Heart left ventricle (tissue), 16 donors: ENCODE measurements around the gene LRP1B. TPM values are rescaled to one million over a fixed set of nuclear protein-coding genes. Genes with fewer than 3 reads are reported as not detected.

Experiments
- ATAC-seq, 4 donors: fragments of 200-7000 bp; cut with Tn5 transposase; one replicate each; pipeline ENCODE4 v1.9.1; 2020 to 2022; ENCODE audit warnings: moderate library complexity in 4 of 4, mild to moderate bottlenecking in 3 of 4, moderate number of reproducible peaks in 1 of 4
- DNase-seq, 5 donors: peaks; one replicate each; pipeline ENCODE4 v3.0.0-alpha.2; 2020
- H3K27ac ChIP-seq, 12 donors: fragments of 200-600 bp; sonication (generic) in 4 of 12; one replicate each; pipeline versions ENCODE4 v1.5.0 to v1.8.0; 2016 to 2022; ENCODE audit warnings: mild to moderate bottlenecking in 2 of 12
- H3K27me3 ChIP-seq, 9 donors: fragments of 200-600 bp; sonication (generic) in 2 of 9; one replicate each; pipeline versions ENCODE4 v1.5.1 to v1.8.0; 2016 to 2022; ENCODE audit warnings: mild to moderate bottlenecking in 3 of 9
- H3K36me3 ChIP-seq, 9 donors: fragments of 200-600 bp; sonication (generic) in 2 of 9; one replicate each; pipeline versions ENCODE4 v1.5.0 to v1.8.0; 2018 to 2022; ENCODE audit warnings: mild to moderate bottlenecking in 2 of 9
- H3K4me1 ChIP-seq, 12 donors: fragments of 200-600 bp; sonication (generic) in 4 of 12; one replicate each; pipeline versions ENCODE4 v1.5.0 to v1.8.0; 2016 to 2022; ENCODE audit warnings: mild to moderate bottlenecking in 3 of 12
- H3K4me3 ChIP-seq, 12 donors: fragments of 200-600 bp; sonication (generic) in 4 of 12; one replicate each; pipeline versions ENCODE4 v1.5.0 to v1.8.0; 2017 to 2022; ENCODE audit warnings: mild to moderate bottlenecking in 9 of 12, moderate library complexity in 4 of 12
- H3K9me3 ChIP-seq, 12 donors: fragments of 200-600 bp; sonication (generic) in 4 of 12; one replicate each; pipeline versions ENCODE4 v1.5.0 to v1.8.0; 2016 to 2022; ENCODE audit warnings: mild to moderate bottlenecking in 1 of 12
- CTCF ChIP-seq, 12 donors: fragments of 200-600 bp; sonication (generic) in 4 of 12; IDR thresholded peaks; one replicate each; pipeline versions ENCODE4 v1.5.0 to v1.8.0; 2018 to 2022; ENCODE audit warnings: antibody characterized with exemption in 12 of 12, mild to moderate bottlenecking in 5 of 12
- POLR2A ChIP-seq, 2 donors: fragments of 450-650 bp; IDR thresholded peaks; one replicate each; pipeline ENCODE4 v1.6.1; 2017; ENCODE audit warnings: antibody characterized with exemption in 2 of 2, mild to moderate bottlenecking in 2 of 2, moderate library complexity in 2 of 2
- WGBS, 4 donors: extraction: QIAGEN DNeasy Blood & Tissue Kit in 2 of 4; methylation state at CpG; one replicate each; pipeline versions ENCODE4 v1.1.5 to v1.1.7; 2013 to 2018; 5-methylcytosine and 5-hydroxymethylcytosine counted together
- intact Hi-C, 10 donors: fragments of 100-400 bp; cut with DNase I; formaldehyde crosslinking; loops; one replicate each; pipeline versions ENCODE4 v1.11.1 to v1.14.2; 2022
- polyA plus RNA-seq, 2 donors: library from polyadenylated mRNA; stranded (reverse); fragments of 200-250 nt; gene quantifications; one replicate each; pipeline ENCODE4 v1.2.3, GENCODE V29; 2013
- total RNA-seq, 9 donors: library from RNA; depleted of rRNA in 2 of 9; stranded (reverse); fragments of >200 nt in 2 of 9; fragmentation: NEBNext Ultra II Directional in 3 of 9; extraction: Animal tissue kit (Norgen Biotek cat#: 25700) in 3 of 9; gene quantifications; one replicate each; pipeline versions ENCODE4 v1.1.0 to v1.2.4, GENCODE V29; 2016 to 2023
- donor health status: ischemic (EF 13 %, LVEDD 7.1; RV severe dilation, severe dysfunction).
- donor health status: healthy with polysubstance abuse.
- donor health status: DM: no; HTN: yes; CAD: no.
- donor health status: DM: no; HTN: no; CAD: no.
- donor health status: ischemic (EF 25% LVEDD 6.9; RV normal size, moderate dysfunction).
- donor health status: ischemic (EF 25% LVEDD 5.7; RV mildly dilated, moderate dysfunction).
- donor health status: healthy.
- donor health status: DM: yes; HTN: yes; CAD: no.
- donor health status: ischemic (EF 35%, LVEDD 5.7; RV mildly dilated, moderate dysfunction).
- donor health status: nonischemic (EF 11% LVEDD 7.7; RV severe dilation, severe dysfunction).
- donor health status: DM: yes; HTN: yes; CAD: no.
- donor health status: PGD.
- donor health status: ischemic (EF 29% LVEDD 5.4; RV normal size, mild dysfunction).
- donor health status: nonischemic (EF 23%, LVEDD 6.1; RV moderate dilation, normal function).

The LRP1B gene
- total and polyA plus RNA-seq, 11 donors: 0.01 to 0.19 (median 0.11) TPM; not detected in 2

DNA sequence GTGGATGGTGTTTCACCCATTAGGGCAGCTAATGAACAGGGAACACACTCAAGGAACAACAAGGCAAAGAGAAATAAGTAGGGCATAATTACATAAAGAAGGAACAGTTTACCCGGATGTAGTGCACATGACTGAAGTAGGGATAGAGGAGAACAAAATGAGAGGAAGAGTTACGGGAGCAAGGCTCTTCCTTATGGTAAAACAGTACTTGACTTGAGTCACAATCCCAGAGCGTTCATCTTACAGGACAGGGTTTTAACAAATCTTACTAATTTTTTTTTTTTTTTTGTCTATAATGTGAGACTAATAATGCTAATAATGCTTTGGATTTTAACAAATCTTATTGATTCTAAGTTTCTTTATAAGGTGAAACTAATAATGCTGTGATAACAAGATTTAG lies 1329.5 kb downstream of the LRP1B start:
- Histone ChIP-seq H3K4me3 (no peak overlapping the region), H3K4me1 (no peaks in the 10 kb centered on the region), H3K36me3 (no peaks in the 10 kb centered on the region), H3K27me3 (no peaks in the 10 kb centered on the region), H3K27ac (no peak overlapping the region), H3K9me3 (no peaks in the 10 kb centered on the region)
- intact Hi-C loops: no loop called here
- ATAC-seq: no peak
- 82 to 89% (median 86%) methylated on average over 3 of the region's 3 CpGs for WGBS, 4 donors
- no peak for TF ChIP-seq CTCF (IDR thresholded peaks at IDR 0.05)
- no peak for TF ChIP-seq POLR2A (IDR thresholded peaks at IDR 0.05)
- no peak for DNase-seq

- no peaks in the 10 kb centered on the region for H3K27me3 ChIP-seq
- TF ChIP-seq CTCF (IDR thresholded peaks at IDR 0.05) (no peak), POLR2A (IDR thresholded peaks at IDR 0.05) (no peak)
- ATAC-seq (no peak), DNase-seq (no peak)
- no peak overlapping the region for H3K4me3 ChIP-seq
- H3K4me1 ChIP-seq: no peaks in the 10 kb centered on the region
- H3K9me3 ChIP-seq: no peaks in the 10 kb centered on the region
- H3K36me3 ChIP-seq: no peaks in the 10 kb centered on the region
- no peak overlapping the region for H3K27ac ChIP-seq
- 67 to 83% (median 71%) methylated on average over 4 of the region's 4 CpGs for WGBS, 4 donors
- intact Hi-C loops: no loop called here
Measured at GRCh38 chr2:140797718-140798117, 1333.1 kb downstream of the LRP1B start.

- no peak overlapping the region for H3K4me3 ChIP-seq
- TF ChIP-seq POLR2A (IDR thresholded peaks at IDR 0.05): no peak
- TF ChIP-seq CTCF (IDR thresholded peaks at IDR 0.05): no peak
- WGBS, 4 donors: 44 to 86% (median 75%) methylated on average over 2 of the region's 2 CpGs
- no peaks in the 10 kb centered on the region for H3K4me1 ChIP-seq
- H3K9me3 ChIP-seq: no peaks in the 10 kb centered on the region
- DNase-seq (no peak), ATAC-seq (no peak)
- intact Hi-C loops: no loop called here
- H3K36me3 ChIP-seq: no peaks in the 10 kb centered on the region
- H3K27me3 ChIP-seq: no peaks in the 10 kb centered on the region
- no peak overlapping the region for H3K27ac ChIP-seq
Measured at GRCh38 chr2:140791802-140792201, 1339.0 kb downstream of the LRP1B start.

DNA sequence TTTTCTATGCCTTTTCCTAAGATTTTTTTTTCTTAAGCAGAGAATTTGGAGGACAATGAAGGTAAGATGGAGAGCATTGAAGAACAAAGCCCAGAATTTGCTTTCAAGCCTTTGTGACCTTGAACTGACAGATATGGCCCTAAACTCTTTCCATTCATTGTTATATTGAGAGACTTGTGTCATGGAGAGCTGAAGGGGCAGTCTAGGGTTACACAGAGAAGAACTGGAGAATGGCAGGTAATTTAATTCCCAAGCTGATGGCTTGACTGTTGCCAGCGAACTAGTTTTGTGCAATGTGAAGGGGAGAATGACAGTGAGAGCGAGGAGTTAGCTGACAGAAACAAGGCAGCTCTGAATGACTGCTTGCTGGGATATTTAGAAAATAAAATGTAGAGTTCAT lies 1344.2 kb downstream of the LRP1B start:
- Histone ChIP-seq H3K27me3 (no peaks in the 10 kb centered on the region), H3K4me3 (no peak overlapping the region), H3K36me3 (no peaks in the 10 kb centered on the region), H3K9me3 (no peaks in the 10 kb centered on the region), H3K27ac (no peak overlapping the region), H3K4me1 (no peaks in the 10 kb centered on the region)
- ATAC-seq (no peak), DNase-seq (no peak)
- no peak for TF ChIP-seq POLR2A (IDR thresholded peaks at IDR 0.05)
- 61 to 79% (median 68%) methylated on average over 2 of the region's 2 CpGs for WGBS, 4 donors
- intact Hi-C loops: no loop called here

DNA sequence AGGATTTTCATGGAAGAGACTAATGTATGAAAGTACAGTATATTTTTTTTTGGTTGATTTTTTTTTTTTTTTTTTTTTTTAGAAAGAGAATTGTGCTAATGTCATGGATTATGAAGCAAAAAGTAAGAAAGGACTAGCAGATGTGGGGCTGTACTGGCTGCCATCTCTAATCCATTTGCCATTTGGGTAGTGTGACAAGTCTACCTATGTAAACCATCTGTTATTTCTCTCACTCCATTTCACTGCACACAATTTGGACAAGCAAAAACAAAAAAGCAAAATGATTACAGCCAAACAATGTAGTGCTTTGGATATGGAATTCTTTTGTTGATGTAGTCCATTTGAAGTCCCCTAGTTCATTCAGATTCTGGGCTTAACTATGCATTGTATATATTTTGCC lies 1355.4 kb downstream of the LRP1B start:
- intact Hi-C loops: no loop called here
- Histone ChIP-seq H3K36me3 (no peaks in the 10 kb centered on the region), H3K4me3 (no peak overlapping the region), H3K27me3 (no peaks in the 10 kb centered on the region), H3K4me1 (no peaks in the 10 kb centered on the region), H3K27ac (no peak overlapping the region), H3K9me3 (no peaks in the 10 kb centered on the region)
- ATAC-seq (no peak), DNase-seq (no peak)
- no peak for TF ChIP-seq POLR2A (IDR thresholded peaks at IDR 0.05)
- TF ChIP-seq CTCF (IDR thresholded peaks at IDR 0.05): no peak
